SK-N-SH (cell line): Measurements from ENCODE around the gene LPP.

Experiments used
- CTCF ChIP-seq: fragments of 200-600 bp; sonication (generic); IDR thresholded peaks from 2 replicates; pipeline ENCODE4 v1.6.1; 2017; ENCODE audit warnings: antibody characterized with exemption, mild to moderate bottlenecking, moderate library complexity
- EP300 ChIP-seq, 2 experiments: IDR thresholded peaks; 2 replicates each; pipeline versions ENCODE4 v1.4.0 to v1.6.1; 2012; ENCODE audit warnings: borderline replicate concordance in 1 of 2, low read depth in 1 of 2, low read length in 1 of 2
- POLR2AphosphoS5 ChIP-seq: IDR thresholded peaks from 2 replicates; pipeline ENCODE4 v1.6.1; 2012; ENCODE audit warnings: low read depth, low read length

GRCh38 chr3:188844096-188844495 is 690.1 kb downstream of the LPP start:
- TF ChIP-seq EP300 (IDR thresholded peaks at IDR 0.05; ENCODE audit: borderline replicate concordance in 1 of 2, low read depth in 1 of 2, low read length in 1 of 2), result no peak
- no peak for TF ChIP-seq POLR2AphosphoS5
- no peak for TF ChIP-seq CTCF
